ENCODE measurements around the gene NSMF. TPM values are rescaled to one million over a fixed set of nuclear protein-coding genes. Genes with fewer than 3 reads are reported as not detected.

Gene NSMF
- total RNA-seq, 1 donor from 2014 or later, result 231 TPM

DNA sequence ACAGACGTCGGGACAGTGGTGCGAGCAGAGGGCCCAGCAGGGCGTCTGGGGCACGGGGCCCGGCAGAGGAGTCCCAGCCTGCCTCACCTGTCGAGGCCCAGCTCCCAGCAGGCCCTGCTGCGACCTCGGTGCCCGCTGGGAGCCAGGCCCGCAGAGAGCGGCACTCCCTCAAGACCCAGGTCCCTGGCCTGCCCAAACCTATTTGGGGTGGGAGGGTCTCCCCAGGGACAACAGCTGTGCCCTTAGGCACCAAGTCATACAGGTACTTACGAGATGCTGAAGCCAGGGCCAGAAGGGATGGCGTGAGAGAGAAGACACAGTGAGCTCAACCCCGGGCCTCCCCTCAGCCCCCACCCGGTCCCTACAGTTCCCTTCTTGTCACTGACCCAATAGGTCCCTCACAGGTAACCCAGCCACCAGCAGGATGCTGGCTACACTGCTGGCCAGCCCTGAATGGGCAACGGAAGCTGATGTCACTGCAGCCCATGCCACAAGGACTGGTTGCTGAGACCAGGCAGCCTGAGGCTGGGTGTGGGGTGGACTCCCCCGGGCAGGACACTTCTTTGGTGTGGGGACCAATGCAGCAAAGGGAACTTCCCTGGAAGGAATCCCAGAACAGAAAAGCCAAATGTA is 3.7 kb downstream of the NSMF start:
- peaks cover 41 to 43% of the 10 kb centered on the region in 2 donors for H3K4me1 ChIP-seq
- H3K4me3 ChIP-seq, result peak overlapping the region in 1 of 2 donors; percentile 39
- no peaks in the 10 kb centered on the region for H3K27me3 ChIP-seq
- intact Hi-C loops (cut with DNase I), result loop anchor here (5.0 to 10.0 kb wide), 2 partner anchors 149 to 368 kb away; partner anchors contain the start of genes ARRDC1 and MAN1B1
- peak; percentile 9 to 62 for DNase-seq (ENCODE audit: low spot score in 2 of 2)
- no peaks in the 10 kb centered on the region for H3K9me3 ChIP-seq
- peak overlapping the region; percentile 92 to 95 for H3K27ac ChIP-seq
- TF ChIP-seq, protein P1, sequence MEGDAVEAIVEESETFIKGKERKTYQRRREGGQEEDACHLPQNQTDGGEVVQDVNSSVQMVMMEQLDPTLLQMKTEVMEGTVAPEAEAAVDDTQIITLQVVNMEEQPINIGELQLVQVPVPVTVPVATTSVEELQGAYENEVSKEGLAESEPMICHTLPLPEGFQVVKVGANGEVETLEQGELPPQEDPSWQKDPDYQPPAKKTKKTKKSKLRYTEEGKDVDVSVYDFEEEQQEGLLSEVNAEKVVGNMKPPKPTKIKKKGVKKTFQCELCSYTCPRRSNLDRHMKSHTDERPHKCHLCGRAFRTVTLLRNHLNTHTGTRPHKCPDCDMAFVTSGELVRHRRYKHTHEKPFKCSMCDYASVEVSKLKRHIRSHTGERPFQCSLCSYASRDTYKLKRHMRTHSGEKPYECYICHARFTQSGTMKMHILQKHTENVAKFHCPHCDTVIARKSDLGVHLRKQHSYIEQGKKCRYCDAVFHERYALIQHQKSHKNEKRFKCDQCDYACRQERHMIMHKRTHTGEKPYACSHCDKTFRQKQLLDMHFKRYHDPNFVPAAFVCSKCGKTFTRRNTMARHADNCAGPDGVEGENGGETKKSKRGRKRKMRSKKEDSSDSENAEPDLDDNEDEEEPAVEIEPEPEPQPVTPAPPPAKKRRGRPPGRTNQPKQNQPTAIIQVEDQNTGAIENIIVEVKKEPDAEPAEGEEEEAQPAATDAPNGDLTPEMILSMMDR (IDR thresholded peaks at IDR 0.05), result no peak
- H3K36me3 ChIP-seq, result peaks cover 27 to 37% of the 10 kb centered on the region in 2 donors

DNA sequence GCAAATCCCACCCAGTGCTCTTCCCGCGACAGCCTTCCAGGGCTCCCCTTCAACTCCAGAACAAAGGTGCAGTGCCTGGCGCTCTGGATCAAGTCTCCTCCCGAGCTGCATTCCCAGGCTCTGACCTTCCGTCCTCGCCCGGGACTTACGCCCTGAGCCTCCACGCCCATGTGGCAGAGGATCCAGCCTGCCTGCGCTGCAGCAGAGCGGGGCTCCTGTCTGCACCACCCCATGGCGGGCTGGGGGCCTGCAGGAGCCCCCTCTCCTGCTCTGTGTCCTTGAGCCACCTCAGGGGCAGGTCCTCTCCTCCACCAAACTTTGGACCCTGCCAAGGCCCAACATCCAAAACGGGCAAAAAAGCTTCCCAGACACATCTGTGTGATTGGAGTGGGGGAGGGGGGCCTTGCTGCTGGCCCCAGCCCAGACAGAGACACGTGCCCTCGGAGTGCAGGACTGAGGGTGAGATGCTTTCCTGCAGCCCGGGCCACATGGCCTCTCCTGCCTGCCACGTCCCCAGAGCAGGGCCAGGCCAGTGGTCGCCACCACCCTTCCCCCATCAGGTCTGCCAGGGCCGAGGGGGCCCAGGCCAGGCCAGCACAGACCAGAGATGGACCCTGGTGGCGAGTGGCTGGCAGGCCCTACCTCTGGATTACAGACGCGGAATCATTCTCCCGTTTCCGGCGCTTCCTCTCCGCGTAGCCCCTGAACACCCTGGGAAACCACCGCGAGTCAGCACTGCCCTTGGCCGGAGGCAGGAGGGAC is 4.4 kb downstream of the NSMF start:
- peak; percentile 10 to 65 for DNase-seq (ENCODE audit: low spot score in 2 of 2)
- Histone ChIP-seq H3K4me1 (peaks cover 41 to 43% of the 10 kb centered on the region in 2 donors), H3K27ac (peak overlapping the region; percentile 55 to 95)

GRCh38 chr9:137454145-137454596 is 5.0 kb downstream of the NSMF start:
- peaks cover 31 to 47% of the 10 kb centered on the region in 2 donors for H3K36me3 ChIP-seq
- peaks cover 36 to 40% of the 10 kb centered on the region in 2 donors for H3K4me1 ChIP-seq
- H3K27ac ChIP-seq, result peak overlapping the region; percentile 55 to 95
- H3K9me3 ChIP-seq, result no peaks in the 10 kb centered on the region
- H3K27me3 ChIP-seq, result no peaks in the 10 kb centered on the region
- intact Hi-C loops (cut with DNase I), result loop anchor here (10.0 kb wide), 1 partner anchor 151 kb away; the partner anchor contains the start of gene ARRDC1
- TF ChIP-seq, protein P1 (IDR thresholded peaks at IDR 0.05), result no peak
- H3K4me3 ChIP-seq, result peak overlapping the region; percentile 10 to 39
- peak; percentile 9 to 78 for DNase-seq (ENCODE audit: low spot score in 2 of 2)

More for the DNA sequence above, 4.4 kb downstream of the NSMF start:
- intact Hi-C loops (cut with DNase I), result loop anchor here (5.0 to 10.0 kb wide), 2 partner anchors 150 to 367 kb away; partner anchors contain the start of genes ARRDC1 and MAN1B1
- peak overlapping the region; percentile 10 to 39 for H3K4me3 ChIP-seq
- TF ChIP-seq, protein P1 (IDR thresholded peaks at IDR 0.05), result peak in 1 of 3 experiments; percentile 9
- peaks cover 27 to 41% of the 10 kb centered on the region in 2 donors for H3K36me3 ChIP-seq
- H3K9me3 ChIP-seq, result no peaks in the 10 kb centered on the region
- no peaks in the 10 kb centered on the region for H3K27me3 ChIP-seq

DNA sequence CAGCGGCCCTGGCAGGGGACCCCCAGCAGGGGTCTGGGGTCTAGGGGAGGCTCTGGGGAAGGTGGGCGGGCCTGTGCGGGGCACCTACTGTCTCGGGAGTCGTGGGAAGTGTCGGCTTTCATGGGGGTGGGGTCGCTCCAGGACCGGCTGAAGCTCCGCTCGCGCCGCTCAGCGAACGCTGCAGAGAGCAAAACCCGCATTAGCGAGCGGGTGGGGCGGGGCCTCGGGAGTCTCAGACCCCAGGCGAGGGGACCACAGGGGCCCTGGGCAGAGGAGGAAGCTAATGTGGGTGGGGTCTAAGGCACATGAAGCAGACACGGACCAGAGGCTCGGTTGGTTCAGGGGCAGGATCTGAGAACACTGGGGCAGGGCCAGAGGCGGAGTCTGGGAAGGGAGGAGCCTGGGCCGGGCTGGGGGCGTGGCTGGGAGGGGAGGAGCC is 5.5 kb downstream of the NSMF start:
- Histone ChIP-seq H3K4me1 (peaks cover 36 to 40% of the 10 kb centered on the region in 2 donors), H3K9me3 (no peaks in the 10 kb centered on the region), H3K4me3 (no peak overlapping the region), H3K27me3 (no peaks in the 10 kb centered on the region), H3K27ac (peak overlapping the region in 1 of 2 donors; percentile 24), H3K36me3 (peaks cover 36 to 52% of the 10 kb centered on the region in 2 donors)
- DNase-seq (ENCODE audit: low spot score in 2 of 2), result peak; percentile 55 to 80
- TF ChIP-seq, protein P1 (IDR thresholded peaks at IDR 0.05), result no peak
- intact Hi-C loops (cut with DNase I), result loop anchor here (10.0 kb wide), 1 partner anchor 151 kb away; the partner anchor contains the start of gene ARRDC1

- Histone ChIP-seq H3K27me3 (no peaks in the 10 kb centered on the region), H3K27ac (peak overlapping the region in 1 of 2 donors; percentile 24), H3K4me3 (no peak overlapping the region), H3K9me3 (no peaks in the 10 kb centered on the region), H3K36me3 (peaks cover 39 to 57% of the 10 kb centered on the region in 2 donors), H3K4me1 (peaks cover 35 to 38% of the 10 kb centered on the region in 2 donors)
- peak; percentile 8 to 66 for DNase-seq (ENCODE audit: low spot score in 2 of 2)
- TF ChIP-seq, protein P1 (IDR thresholded peaks at IDR 0.05), result no peak
- intact Hi-C loops (cut with DNase I), result loop anchor here (10.0 kb wide), 1 partner anchor 152 kb away; the partner anchor contains the start of gene ARRDC1
These were observed 6.1 kb downstream of the NSMF start for GRCh38 chr9:137452761-137453642.
